ENCODE results near the gene TRIM7. TPM values are rescaled to one million over a fixed set of nuclear protein-coding genes. Genes with fewer than 3 reads are reported as not detected.

Gene TRIM7
- total and polyA plus RNA-seq, 9 of the 15 experiments (the other 6 are each of a cell fraction or from before 2014, with no cell fraction given) = 2.6 to 14.9 (median 8.9) TPM

- no peak for TF ChIP-seq PCBP2 (IDR thresholded peaks at IDR 0.05; ENCODE audit: low read depth, low read length, poor library complexity, severe bottlenecking)
- TF ChIP-seq GTF2A2 (tag; IDR thresholded peaks at IDR 0.05) = no peak
- TF ChIP-seq POLR2A (conservative IDR thresholded peaks at IDR 0.05) = peak; percentile 91
- TF ChIP-seq THAP7 (CRISPR knock-in tag; IDR thresholded peaks at IDR 0.05) = 0 out of 2 replicates have a peak, but pooled peaks have one; percentile 33
- TF ChIP-seq SMAD3 (CRISPR knock-in tag; conservative IDR thresholded peaks at IDR 0.05) = 0 out of 2 replicates have a peak, but pooled peaks have one; percentile 10
- TF ChIP-seq AFF1 (IDR thresholded peaks at IDR 0.05; ENCODE audit: low read depth in 1 of 2, partially characterized antibody in 2 of 2) = no peak
- no peak for TF ChIP-seq NR2C2 (CRISPR knock-in tag; IDR thresholded peaks at IDR 0.05)
- TF ChIP-seq NR2C2 (tag; IDR thresholded peaks at IDR 0.05) = no peak
- TF ChIP-seq RAD21 (CRISPR knock-in tag; conservative IDR thresholded peaks at IDR 0.05 in 1 of 2, IDR thresholded peaks at IDR 0.05 in 1 of 2) = no peak
- peak; percentile 72 for TF ChIP-seq RBM39 (optimal IDR thresholded peaks at IDR 0.05; ENCODE audit: low read depth, low read length)
- no peak for TF ChIP-seq PHB2 (IDR thresholded peaks at IDR 0.05; ENCODE audit: low read depth)
- peak in 1 of 2 experiments; percentile 68; a peak in 1 of 4 replicates for TF ChIP-seq ZMIZ1 (IDR thresholded peaks at IDR 0.05; ENCODE audit: low read depth in 2 of 2, low read length in 2 of 2)
- TF ChIP-seq ZNF695 (CRISPR knock-in tag; IDR thresholded peaks at IDR 0.05) = no peak; the same call in 1 of the 2 replicates
- no peak for TF ChIP-seq SAP30 (IDR thresholded peaks at IDR 0.05; ENCODE audit: borderline replicate concordance, insufficient read depth, low read depth, low read length, poor library complexity, severe bottlenecking)
- peak; percentile 63; the same call in 1 of the 2 replicates for TF ChIP-seq HMBOX1 (IDR thresholded peaks at IDR 0.05)
- no peak for TF ChIP-seq ELF4 (CRISPR knock-in tag; IDR thresholded peaks at IDR 0.05)
- no peak for TF ChIP-seq ZNF124 (CRISPR knock-in tag; IDR thresholded peaks at IDR 0.05)
- peak; percentile 90 for TF ChIP-seq SUPT5H (IDR thresholded peaks at IDR 0.05)
- TF ChIP-seq IFI16 (CRISPR knock-in tag; IDR thresholded peaks at IDR 0.05) = no peak
These were observed 30.8 kb upstream of the TRIM7 start (continued) for GRCh38 chr5:181235689-181236366.
